Stimulated activated CD8-positive, alpha-beta memory T cell treated with anti-CD3 and anti-CD28 coated beads, Interleukin-12 subunit alpha, Interleukin-12 subunit beta, amount 100 ng/mL, for 1 hour (primary cell): ENCODE results near the gene COL26A1.
"Not testable (repeated sequence)": the region's sequence is repeated elsewhere in the genome, so short reads cannot be mapped to it uniquely, and the experiment has no call there.

ENCODE experiments used
- DNase-seq: peaks from one replicate; pipeline ENCODE4 v3.0.0-alpha.2; 2020; ENCODE audit warnings: low read depth

The COL26A1 gene

DNA sequence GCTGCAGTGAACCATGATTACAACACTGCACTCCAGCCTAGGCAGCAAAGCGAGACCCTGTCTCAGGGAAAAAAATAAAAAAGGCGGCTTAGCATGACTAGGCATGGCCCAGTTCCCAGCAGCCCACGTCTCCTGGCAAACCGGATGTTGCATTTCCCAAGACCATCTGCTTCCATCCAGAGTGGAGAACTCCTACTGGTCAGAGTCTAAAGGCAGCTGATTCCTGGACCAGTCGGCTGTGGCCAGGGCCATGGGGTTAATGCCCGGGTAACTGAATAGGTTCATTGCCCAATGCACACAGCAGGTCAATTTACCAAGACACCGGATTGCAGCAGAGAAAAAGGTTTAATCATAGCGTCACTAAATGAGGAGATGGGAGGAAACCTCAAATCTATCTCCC is 133.3 kb downstream of the COL26A1 start:
- no peak for DNase-seq

DNA sequence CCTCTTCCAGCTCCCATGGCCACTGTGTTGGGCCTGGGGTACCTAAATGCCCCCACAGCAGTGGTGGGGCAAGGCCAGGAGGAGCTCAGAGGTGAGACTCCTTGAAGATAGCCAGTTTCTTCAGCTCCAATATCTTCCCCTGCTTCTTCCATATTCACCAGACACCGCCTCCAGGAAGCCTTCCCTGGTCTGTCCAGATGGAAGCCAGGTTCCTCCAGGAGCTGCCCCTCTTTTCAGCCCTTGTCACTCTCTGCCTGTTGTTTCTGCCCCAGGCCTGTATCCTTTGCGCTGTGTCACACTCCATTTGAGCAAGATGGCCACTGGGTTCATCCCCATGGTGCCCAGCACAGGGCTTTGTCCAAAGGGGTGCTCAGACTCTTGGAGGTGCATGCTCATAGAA is 138.7 kb downstream of the COL26A1 start:
- no peak for DNase-seq

DNA sequence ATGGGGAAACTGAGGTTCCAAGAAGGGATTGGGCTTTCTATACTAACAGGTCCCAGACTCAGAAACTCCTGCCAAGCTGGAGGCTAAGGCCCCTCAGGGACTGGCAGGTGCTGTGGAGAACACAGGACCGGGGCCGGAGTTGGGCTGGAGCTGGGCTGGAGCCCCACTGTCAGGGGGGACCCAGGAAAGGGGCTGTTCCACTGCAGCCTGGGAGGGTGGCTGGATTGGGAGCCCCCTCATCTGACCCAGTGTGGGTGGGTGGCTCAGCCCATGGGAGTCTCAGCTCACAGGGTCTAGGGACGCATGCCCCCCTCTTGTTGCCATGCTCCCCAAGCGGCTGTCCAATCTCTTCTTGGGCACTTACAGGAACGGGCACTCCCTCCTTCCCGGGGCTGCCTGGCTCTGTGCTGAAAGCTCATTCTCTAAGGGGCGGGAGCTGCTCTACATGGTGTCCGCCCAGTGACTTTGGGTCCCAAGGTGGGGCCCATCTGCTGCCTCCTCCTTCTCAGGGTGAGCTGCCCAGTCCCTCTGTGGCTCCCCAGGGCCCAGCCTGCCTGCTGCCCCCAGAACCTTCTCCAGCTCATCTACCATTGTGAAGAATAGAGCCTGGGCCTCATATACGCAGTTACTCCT is 139.9 kb downstream of the COL26A1 start:
- DNase-seq = no peak

DNA sequence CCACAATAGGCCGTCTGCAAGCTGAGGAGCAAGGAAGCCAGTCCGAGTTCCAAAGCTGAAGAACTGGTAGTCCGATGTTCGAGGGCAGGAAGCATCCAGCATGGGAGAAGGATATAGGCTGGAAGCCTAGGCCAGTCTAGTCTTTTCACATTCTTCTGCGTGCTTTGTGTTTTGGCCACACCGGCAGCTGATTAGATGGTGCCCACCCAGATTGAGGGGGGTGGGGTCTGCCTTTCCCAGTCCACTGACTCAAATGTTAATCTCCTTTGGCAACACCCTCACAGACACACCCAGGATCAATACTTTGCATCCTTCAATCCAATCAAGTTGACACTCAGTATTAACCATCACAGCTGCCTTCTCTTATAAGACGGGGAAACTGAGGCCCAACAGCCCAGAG is 142.8 kb downstream of the COL26A1 start:
- DNase-seq = not testable (repeated sequence)

DNA sequence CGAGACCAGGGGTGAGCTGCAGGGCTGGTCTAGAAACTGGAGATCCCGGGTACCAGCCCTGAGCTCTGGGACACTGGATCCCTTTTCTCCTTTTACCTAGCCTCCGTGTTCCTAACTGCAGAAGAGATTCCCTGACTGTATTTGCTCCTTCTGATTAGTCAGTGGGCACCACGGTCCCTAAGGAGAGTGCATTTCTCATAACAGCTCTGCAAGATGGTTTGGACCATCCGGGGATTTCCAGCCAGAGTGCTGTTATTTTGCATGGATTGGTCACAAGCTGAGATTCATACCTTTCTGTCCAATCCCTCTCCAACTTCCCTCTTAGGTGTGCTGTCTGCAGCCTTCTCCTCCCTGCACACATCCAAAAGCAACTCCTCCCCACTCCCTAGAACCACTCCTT is 143.9 kb downstream of the COL26A1 start:
- DNase-seq = no peak

DNA sequence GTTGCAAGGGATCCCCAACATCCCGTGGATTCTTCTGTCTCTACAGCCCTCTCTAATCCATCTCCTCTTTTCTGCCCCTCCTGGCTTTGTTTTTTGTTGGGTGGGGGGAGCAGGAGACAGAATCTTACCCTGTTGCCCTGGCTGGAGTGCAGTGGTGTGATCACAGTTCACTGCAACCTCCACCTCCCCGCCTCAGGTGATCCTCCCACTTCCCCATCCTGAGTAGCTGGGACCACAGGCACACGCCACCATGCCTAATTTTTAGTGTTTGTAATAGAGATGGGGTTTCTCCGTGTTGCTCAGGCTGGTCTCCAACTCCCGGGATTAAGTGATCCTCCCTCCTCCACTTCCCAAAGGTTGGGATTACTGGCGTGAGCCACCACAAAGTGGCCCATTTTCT is 144.7 kb downstream of the COL26A1 start:
- no peak for DNase-seq

DNA sequence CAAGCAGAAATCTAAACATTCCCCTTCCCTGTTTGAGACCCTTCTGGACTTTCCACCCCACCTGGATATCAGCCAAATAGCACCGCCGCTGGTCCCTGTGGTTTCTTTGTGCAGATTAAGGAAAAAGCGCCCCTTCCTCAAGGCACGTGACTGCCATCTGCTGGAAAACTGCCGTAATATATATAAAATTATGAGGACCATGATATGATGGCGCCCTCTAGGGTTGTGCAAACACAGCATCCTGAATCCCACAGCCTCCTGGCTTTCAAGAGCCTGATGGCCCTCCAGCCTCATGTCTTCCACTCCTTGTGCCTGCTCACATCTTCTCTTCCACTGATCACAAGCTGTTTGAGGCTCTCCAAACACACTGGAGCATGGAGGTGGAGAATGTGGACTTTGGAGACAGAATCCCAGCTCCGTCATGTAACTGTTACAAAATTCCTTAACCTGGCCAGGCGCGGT is 145.1 kb downstream of the COL26A1 start:
- no peak for DNase-seq

DNA sequence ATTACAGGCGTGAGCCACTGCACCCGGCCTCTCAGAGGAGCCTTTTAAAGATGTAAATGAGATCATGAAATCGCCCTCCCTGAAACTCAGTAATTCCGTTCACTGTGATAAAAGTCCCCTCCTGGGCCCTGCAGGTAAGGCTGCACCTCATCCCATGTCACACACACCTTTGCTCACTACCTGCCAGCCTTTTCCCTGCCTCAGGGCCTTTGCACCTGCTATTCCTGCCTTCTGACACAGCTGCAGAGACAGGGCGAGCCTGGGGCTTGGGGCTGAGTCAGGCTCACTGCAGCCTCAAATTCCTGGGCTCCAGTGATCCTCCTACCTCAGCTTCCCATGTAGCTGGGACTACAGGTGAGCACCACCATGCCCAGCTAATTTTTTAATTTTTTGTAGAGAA is 147.6 kb downstream of the COL26A1 start:
- no peak for DNase-seq

DNA sequence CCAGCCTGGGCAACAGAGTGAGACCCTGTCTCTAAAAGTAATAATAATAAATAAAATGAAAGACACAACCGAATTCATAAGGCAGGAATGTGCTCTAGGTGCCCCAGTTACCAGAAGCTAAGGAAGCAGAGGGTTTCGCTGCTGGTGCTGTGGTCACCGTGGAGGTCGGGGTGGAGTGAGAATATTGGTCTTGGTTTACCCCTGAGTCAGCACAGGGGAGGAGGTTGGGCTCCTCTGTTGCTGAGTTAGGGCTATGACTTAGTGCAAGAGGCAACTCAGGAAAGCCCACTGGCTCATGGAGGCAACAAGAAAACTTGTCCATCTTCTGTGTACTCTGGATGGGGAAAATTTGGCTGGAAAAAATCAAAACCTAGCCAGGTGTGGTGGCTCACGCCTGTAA is 149.3 kb downstream of the COL26A1 start:
- no peak for DNase-seq

DNA sequence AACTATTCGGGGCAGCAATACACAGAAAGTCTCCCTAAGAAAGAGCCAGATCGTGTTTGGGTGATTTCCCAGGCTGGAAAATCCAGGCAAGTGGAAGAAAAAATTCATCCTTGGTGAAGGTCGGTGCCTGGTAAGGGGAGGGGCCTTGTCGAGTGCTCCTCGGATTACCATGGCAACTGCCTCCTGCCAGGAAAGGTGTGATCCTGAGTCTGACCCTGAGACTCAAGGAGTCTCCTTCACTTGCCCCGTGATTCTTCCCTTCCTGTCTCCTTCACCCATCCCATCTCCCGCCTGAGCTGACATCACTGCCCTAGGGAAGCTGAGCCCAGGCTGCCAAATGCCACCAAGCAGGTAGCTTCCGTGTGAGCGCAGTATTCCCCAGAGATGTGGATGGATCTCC is 154.2 kb downstream of the COL26A1 start:
- no peak for DNase-seq

DNA sequence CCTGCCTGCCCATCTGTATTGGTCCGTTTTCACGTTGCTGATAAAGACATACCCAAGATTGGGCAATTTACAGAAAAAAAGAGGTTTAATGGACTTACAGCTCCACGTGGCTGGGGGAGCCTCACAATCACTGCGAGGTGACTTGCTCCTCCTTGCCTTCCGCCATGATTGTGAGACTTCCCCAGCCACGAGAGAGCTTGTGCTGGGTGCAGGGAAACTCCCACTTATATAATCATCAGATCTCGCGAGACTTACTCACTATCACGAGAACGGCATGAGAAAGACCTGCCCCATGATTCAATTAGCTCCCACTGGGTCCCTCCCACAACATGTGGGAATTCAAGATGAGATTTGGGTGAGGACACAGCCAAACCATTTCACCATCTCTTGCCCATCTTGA is 154.6 kb downstream of the COL26A1 start:
- DNase-seq = no peak

DNA sequence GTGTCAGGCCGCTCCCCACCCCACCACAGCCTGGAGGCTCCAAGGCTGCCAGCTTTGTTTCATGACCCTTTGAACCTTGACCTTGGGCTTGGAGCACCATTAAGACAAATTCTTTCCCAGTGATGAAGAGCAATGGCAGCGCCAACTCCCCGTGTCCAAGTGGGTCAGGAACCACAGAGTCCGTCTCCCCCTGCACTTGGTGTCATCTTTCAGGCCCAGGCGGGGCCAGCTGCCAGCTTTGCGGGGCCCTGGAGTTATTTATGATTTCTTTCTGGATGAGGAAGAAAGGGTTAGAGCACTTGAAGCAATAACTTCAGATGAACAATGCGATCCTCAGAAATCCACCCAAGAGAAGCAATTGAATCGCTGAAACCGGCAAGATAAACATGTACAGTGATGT is 155.7 kb downstream of the COL26A1 start:
- no peak for DNase-seq

DNA sequence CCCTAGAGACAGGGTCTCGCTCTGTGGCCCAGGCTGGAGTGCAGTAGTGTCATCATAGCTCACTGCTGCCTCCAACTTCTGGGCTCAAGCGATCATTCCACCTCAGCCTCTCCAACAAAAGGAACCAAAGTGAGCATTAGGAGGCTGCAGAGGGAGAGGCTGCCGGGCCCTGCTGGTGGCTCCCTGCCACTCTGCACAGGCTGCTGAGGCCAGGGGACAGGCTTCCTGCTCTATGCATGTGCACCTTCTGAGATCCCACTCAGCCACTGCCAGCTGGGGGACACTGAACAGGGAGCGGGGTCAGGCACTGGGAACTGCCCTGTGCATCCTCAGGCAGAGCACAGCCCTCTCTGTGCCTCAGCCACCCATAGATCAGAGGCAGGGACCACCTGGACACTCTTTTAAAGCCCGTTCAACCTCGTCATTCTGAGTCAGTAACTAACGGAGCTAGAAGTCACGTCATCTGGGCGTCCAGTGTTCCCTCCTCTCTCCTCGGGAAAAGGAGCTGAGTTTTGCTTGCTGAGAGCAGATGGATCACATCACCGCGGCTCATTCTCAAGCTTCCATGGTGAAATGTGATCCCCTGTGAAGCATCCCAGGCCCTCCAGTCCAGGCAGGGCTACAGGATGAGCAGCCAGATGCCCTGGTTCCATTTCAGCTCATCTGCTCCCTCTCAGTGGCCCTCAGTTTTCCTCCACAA is 156.8 kb downstream of the COL26A1 start:
- DNase-seq = no peak

DNA sequence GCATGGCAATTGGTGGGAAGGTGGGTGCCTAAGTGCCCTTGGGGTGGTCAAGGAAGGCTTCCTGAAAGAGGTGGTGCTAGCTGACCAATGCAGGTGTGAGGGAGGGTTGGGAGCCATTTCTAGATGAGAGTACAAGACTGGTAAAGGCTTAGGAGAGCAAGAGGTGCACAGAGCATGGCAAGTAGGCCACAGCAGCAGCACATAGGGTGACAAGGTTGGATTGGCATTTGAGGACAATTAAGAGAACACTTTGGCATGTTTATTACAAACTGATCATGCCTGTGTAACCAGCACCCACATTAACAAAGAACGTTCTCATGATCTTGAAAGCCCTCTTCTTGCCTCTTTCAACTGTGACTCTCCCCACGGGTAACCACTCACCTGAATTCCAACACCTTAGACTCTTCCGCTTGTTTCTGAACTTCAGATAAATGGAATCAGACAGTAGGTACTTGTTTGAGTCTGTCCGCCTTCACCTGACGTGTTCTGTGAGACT is 158.8 kb downstream of the COL26A1 start:
- no peak for DNase-seq

DNA sequence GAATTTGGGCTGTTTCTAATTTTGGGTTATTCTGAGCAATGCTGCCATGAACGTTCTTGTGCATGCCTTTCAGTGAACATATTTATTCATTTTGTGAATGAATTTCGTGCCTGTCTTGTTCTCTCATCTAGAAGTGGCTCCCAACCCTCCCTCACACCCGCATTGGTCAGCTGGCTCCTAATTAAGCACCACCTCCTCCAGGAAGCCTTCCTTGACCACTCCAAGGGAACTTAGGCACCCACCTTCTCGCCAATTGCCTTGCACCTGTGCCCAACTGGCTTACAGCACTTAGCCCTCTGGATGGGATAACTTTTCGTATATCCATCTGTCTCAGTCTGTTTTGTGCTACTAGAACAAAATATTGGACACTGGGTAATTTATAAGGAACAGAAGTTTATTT is 159.3 kb downstream of the COL26A1 start:
- DNase-seq = no peak

DNA sequence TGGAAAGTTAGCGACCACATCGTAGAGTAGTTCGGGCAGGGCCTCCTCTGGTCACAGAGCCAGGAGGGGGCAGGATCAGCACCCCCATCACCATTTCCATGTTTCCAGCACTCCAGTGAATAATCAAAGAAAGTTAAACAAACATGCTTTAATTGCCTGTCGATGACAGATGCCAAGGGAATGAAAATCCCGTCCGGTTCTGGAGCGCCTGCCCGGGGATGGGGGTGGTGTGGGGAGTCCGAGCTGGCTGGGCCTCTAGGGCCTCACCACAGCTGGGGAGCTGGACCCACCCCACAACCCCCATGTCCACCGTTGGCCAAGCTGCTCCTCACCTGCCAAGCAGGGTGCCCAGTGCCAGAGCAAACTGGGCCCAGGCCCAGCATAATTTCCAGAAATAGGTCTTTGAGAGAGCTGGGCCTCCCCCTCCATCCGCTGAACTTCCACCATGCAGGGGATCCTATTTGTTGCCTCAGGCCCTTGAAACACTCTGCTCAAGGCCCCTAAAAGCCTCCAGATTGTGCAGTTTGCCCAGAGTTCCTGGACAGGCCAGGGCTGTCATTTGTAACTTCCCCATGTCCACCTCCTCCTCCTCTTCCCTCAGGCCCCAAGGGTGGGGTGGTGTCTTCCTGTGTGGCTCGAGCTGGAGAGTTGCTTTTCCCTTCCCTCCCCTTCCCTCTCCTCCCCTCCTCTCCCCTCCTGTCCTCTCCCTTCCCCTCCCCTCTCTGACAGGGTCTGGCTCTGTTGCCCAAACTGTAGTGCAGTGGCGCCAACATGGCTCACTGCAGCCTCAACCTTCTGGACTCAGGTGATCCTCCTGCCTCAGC is 165.4 kb downstream of the COL26A1 start:
- no peak for DNase-seq

DNA sequence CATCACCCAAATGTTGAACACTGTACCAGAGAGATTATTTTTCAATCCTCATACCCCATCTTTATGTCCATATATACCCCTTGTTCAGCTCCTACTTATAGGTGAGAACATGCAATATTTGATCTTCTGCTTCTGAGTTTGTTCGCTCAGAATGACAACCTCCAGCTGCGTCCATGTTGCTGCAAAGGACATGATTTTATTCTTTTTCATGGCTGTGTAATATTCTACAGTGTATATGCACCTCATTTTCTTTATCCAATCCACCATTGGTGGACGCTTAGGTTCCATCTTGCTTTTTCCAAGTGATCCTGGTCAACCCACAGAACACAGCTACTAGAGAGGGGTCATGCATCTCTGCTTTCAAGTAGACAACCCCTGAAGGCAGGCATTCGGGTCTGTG is 166.9 kb downstream of the COL26A1 start:
- no peak for DNase-seq

DNA sequence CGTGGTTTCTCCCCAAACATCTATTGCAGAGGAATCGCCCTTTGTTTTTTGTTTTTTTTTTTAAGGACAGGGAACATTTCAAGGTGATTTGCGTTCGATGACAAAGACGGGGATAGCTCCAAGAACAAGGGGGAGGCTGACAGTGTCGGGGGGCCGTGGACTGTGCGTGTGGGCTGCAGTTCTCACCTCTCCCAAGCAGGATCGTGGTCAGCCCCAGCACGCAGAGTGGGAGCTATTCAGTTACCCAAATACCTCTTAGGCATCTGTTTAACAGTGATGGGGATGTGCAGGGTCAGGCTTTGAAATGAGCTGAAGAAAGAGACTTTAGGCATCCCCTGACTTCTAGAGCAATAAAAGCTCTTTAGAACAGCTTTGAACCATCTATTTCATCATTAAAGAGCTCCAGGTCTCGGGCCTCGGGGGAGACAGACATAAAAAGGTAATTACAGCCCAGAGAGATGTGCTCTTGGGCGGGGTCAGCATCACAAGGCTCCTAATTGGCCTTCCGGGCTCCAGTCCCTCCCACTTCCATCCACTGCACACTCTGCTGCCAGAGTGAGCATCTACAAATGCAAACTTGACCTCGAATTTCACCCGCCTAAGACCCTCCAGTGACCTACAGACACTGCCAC is 169.2 kb downstream of the COL26A1 start:
- DNase-seq = no peak

DNA sequence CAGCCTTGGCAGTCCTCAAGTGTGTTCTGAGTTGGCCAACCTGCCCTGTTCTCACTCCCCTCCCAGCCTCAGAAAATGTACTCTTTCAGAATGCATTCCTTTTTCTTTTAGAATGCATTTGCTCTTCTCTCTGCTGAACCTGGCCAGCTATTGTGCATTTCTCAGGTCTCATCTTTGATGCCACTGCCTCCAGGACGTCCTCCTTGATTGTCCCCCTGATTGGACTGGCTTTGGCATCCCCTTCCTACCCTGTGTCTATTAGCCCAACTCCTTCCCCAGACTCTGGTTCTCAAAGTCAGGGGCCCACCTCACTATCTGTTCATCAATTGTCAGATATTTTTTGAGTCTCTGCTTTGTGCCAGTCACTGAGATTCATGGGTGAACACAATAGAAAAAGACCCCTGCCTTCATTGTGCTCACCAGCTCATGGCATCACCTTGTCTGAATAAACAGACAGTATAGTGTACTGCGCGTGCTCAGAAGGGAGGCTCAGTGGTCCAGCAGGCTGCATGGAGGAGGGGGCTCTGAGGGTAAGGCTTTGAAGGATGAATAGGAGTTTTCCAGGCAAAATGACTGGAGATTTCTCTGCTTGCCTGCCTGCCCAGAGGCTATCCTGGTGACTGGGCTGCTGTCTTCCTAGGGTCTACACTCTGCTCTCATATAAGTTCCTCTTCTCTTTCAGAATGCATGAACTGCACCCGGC is 169.9 kb downstream of the COL26A1 start:
- DNase-seq = no peak

DNA sequence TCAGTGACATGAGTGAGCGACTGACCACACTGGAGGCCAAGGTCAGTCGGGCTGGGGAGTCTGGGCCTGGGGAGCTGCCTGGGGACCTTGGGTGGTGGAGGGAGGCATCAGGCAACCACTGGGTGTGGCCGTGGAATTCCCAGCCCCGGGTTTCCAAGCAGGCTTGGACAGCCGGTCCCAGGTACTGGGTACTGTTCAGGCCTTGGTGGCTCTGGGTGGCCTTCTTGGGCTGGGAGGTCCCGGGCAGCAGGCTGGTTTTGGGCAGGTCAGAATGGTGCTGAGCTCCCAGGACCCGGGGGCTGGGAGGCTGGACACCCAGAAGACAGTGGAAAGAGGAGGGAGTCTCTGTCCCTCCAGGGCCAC is 170.4 kb downstream of the COL26A1 start:
- DNase-seq = no peak

DNA sequence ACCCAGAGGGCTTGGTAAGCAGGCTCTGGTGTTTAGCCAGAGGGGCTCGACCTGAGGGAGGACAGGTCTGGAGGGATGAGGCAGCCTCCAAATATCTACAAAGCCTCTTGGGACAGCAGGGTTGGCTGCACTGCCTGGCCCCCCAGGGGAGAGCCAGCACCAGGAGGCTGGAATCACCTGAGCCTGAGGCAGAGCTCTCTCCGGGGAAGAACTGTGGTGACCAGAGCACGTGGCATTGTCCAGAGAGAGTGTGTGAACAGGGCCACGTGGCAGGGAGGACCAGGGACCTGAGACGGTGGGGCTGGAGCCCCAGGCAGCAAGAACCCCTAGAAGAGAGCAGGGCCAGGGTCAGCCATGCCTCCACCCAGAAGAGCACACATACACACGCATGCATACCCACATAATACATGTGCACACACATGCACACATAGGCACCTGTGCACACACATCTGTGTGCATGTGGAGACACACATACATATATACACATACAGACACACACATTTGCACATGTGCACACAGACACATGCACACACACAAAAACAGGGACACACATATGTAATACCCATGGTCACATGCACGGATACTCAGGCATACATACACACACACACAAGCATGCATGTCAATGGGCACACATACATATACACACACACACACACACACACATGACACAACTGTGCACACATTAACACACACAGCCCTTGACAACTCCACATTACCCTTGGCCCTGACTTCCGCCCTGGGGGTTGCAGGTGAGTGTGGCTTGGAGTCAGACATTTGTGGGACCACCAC is 171.5 kb downstream of the COL26A1 start:
- no peak for DNase-seq
